Neural cell (in vitro differentiated cells): ENCODE measurements around the gene SEC61B.

ENCODE experiments used
- MXI1 ChIP-seq: fragments of 450-650 bp; conservative IDR thresholded peaks from 2 replicates; pipeline ENCODE4 v1.6.1; 2014; ENCODE audit warnings: antibody characterized with exemption, mild to moderate bottlenecking; ENCODE audit not compliant: poor library complexity, severe bottlenecking
- POLR2AphosphoS5 ChIP-seq: IDR thresholded peaks from 2 replicates; pipeline ENCODE4 v1.6.1; 2012
- TF ChIP-seq, protein P1 (sequence below): fragments of 450-650 bp; IDR thresholded peaks from 2 replicates; pipeline ENCODE4 v1.5.1; 2014; ENCODE audit warnings: antibody characterized with exemption, mild to moderate bottlenecking, moderate library complexity; ENCODE audit not compliant: poor library complexity, severe bottlenecking

DNA sequence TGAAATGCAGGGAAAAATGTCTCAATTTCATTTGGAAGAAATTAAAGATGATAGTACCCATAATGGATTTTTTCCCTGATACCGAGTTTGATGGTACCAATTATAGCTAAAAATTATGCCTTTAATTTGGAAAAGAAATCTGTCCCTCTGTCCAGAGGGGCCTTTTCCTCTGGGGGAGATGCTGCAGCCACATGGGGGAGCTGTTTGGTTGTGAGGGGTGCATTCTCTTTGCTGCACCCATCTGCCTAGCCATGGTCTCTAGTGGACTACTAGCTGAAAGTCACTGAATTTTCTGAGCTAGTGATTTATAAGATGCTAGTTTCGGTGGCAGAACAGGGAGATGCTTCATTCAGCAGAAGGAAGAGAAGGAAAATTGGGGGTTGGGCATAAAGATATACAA is 9.6 kb downstream of the SEC61B start:
- TF ChIP-seq, protein P1, sequence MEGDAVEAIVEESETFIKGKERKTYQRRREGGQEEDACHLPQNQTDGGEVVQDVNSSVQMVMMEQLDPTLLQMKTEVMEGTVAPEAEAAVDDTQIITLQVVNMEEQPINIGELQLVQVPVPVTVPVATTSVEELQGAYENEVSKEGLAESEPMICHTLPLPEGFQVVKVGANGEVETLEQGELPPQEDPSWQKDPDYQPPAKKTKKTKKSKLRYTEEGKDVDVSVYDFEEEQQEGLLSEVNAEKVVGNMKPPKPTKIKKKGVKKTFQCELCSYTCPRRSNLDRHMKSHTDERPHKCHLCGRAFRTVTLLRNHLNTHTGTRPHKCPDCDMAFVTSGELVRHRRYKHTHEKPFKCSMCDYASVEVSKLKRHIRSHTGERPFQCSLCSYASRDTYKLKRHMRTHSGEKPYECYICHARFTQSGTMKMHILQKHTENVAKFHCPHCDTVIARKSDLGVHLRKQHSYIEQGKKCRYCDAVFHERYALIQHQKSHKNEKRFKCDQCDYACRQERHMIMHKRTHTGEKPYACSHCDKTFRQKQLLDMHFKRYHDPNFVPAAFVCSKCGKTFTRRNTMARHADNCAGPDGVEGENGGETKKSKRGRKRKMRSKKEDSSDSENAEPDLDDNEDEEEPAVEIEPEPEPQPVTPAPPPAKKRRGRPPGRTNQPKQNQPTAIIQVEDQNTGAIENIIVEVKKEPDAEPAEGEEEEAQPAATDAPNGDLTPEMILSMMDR: peak; percentile 38
- TF ChIP-seq POLR2AphosphoS5: no peak
- TF ChIP-seq MXI1: no peak
